A673 (cell line): ENCODE results near the gene NLRP5.

ENCODE experiments used
- CTCF ChIP-seq: fragments of 300-800, 200-600 bp; sonication (generic); conservative IDR thresholded peaks from 2 replicates; pipeline ENCODE4 v1.5.1; 2017; ENCODE audit warnings: low read depth, mild to moderate bottlenecking, antibody characterized with exemption, low read length, moderate library complexity, mixed read lengths
- EZH2 ChIP-seq: fragments of 200-600 bp; sonication (generic); IDR thresholded peaks from 2 replicates; pipeline ENCODE4 v1.6.1; 2017; ENCODE audit warnings: borderline replicate concordance, low read depth, mild to moderate bottlenecking, mixed read lengths, antibody characterized with exemption, low read length; ENCODE audit not compliant: poor library complexity, severe bottlenecking

- TF ChIP-seq CTCF (no peak), EZH2 (no peak)
Measured at GRCh38 chr19:56088497-56089215, 102.1 kb downstream of the NLRP5 start.
